WTC11 (cell line): ENCODE measurements around the gene C2CD2. TPM values are rescaled to one million over a fixed set of nuclear protein-coding genes. Genes with fewer than 3 reads are reported as not detected.

Experiments used
- ATAC-seq: fragments of 200-7000 bp; cut with Tn5 transposase; 2 replicates; pipeline ENCODE4 v1.10.0; 2021; ENCODE audit warnings: mild to moderate bottlenecking, moderate library complexity
- CTCF ChIA-PET: fragments of 300-600 bp; sonication (Branson Sonifier 250); formaldehyde crosslinking; loops from one replicate; lab custom pipeline; 2021; ENCODE audit warnings: antibody characterized with exemption; lab: Charles Lee
- POLR2A ChIA-PET: fragments of 350-600 bp; sonication (Branson Sonifier 250); formaldehyde crosslinking; loops from one replicate; lab custom pipeline; 2021; ENCODE audit warnings: antibody characterized with exemption; lab: Charles Lee
- DNase-seq: peaks from one replicate; pipeline ENCODE4 v3.0.0; 2021; ENCODE audit warnings: low spot score
- H3K27ac Mint-ChIP-seq: 2 replicates; pipeline ENCODE4 v1.8.0; 2021; ENCODE audit warnings: mixed read lengths
- H3K27me3 Mint-ChIP-seq: 2 replicates; pipeline ENCODE4 v1.8.0; 2021; ENCODE audit warnings: low read depth, mild to moderate bottlenecking, moderate library complexity, mixed read lengths
- H3K36me3 Mint-ChIP-seq: 2 replicates; pipeline ENCODE4 v1.8.0; 2021; ENCODE audit warnings: mixed read lengths
- H3K4me1 Mint-ChIP-seq: 2 replicates; pipeline ENCODE4 v1.8.0; 2022; ENCODE audit warnings: mixed read lengths
- H3K4me3 Mint-ChIP-seq: 2 replicates; pipeline ENCODE4 v1.8.0; 2021; ENCODE audit warnings: mild to moderate bottlenecking, moderate library complexity, mixed read lengths
- H3K9me3 Mint-ChIP-seq: 2 replicates; pipeline ENCODE4 v1.8.0; 2021; ENCODE audit warnings: mixed read lengths
- AR ChIP-seq: fragments of 250-450 bp; sonication (Bioruptor Pico); IDR thresholded peaks from 2 replicates; pipeline ENCODE4 v1.9.0; 2021; ENCODE audit warnings: mild to moderate bottlenecking
- CBFB ChIP-seq: sonication (generic); formaldehyde crosslinking; IDR thresholded peaks from 2 replicates; pipeline ENCODE4 v1.8.1; 2022; ENCODE audit warnings: mild to moderate bottlenecking, low read depth, missing genetic modification reagents
- CREB1 ChIP-seq: sonication (generic); formaldehyde crosslinking; IDR thresholded peaks from 2 replicates; pipeline ENCODE4 v1.8.0; 2023; ENCODE audit warnings: mild to moderate bottlenecking, missing genetic modification reagents
- ELF4 ChIP-seq: sonication (generic); formaldehyde crosslinking; IDR thresholded peaks from 2 replicates; pipeline ENCODE4 v1.8.1; 2022; ENCODE audit warnings: low read depth, mild to moderate bottlenecking, moderate library complexity, missing genetic modification reagents
- EMX1 ChIP-seq: fragments of 250-450 bp; sonication (Bioruptor Pico); IDR thresholded peaks from 2 replicates; pipeline ENCODE4 v1.8.0; 2021; ENCODE audit warnings: mild to moderate bottlenecking
- ESRRA ChIP-seq: sonication (generic); formaldehyde crosslinking; IDR thresholded peaks from 2 replicates; pipeline ENCODE4 v1.8.1; 2022; ENCODE audit warnings: mild to moderate bottlenecking, missing genetic modification reagents, borderline replicate concordance
- GABPB1 ChIP-seq: sonication (generic); formaldehyde crosslinking; IDR thresholded peaks from 2 replicates; pipeline ENCODE4 v1.8.1; 2023; ENCODE audit warnings: mild to moderate bottlenecking, missing genetic modification reagents
- MXD4 ChIP-seq: fragments of 250-450 bp; sonication (Bioruptor Pico); IDR thresholded peaks from 2 replicates; pipeline ENCODE4 v1.8.0; 2021; ENCODE audit warnings: mild to moderate bottlenecking, moderate library complexity, borderline replicate concordance
- NFATC4 ChIP-seq: fragments of 250-450 bp; sonication (Bioruptor Pico); IDR thresholded peaks from 2 replicates; pipeline ENCODE4 v1.9.0; 2021; ENCODE audit warnings: mild to moderate bottlenecking
- NR1H2 ChIP-seq: sonication (generic); formaldehyde crosslinking; IDR thresholded peaks from 2 replicates; pipeline ENCODE4 v1.9.0; 2021; ENCODE audit warnings: mild to moderate bottlenecking, moderate library complexity, missing genetic modification reagents
- OVOL2 ChIP-seq: fragments of 250-450 bp; sonication (Bioruptor Pico); IDR thresholded peaks from 2 replicates; pipeline ENCODE4 v1.9.0; 2021; ENCODE audit warnings: mild to moderate bottlenecking, borderline replicate concordance
- SMAD4 ChIP-seq: sonication (generic); formaldehyde crosslinking; IDR thresholded peaks from 2 replicates; pipeline ENCODE4 v1.8.0; 2022; ENCODE audit warnings: mild to moderate bottlenecking, missing genetic modification reagents
- TEAD1 ChIP-seq: sonication (generic); formaldehyde crosslinking; IDR thresholded peaks from 2 replicates; pipeline ENCODE4 v1.8.0; 2022; ENCODE audit warnings: mild to moderate bottlenecking, missing genetic modification reagents
- TEAD4 ChIP-seq: sonication (generic); formaldehyde crosslinking; IDR thresholded peaks from 2 replicates; pipeline ENCODE4 v1.8.0; 2022; ENCODE audit warnings: mild to moderate bottlenecking, missing genetic modification reagents
- ZNF219 ChIP-seq: sonication (generic); formaldehyde crosslinking; IDR thresholded peaks from 2 replicates; pipeline ENCODE4 v1.8.0; 2023; ENCODE audit warnings: missing genetic modification reagents, mild to moderate bottlenecking, borderline replicate concordance
- ZNF423 ChIP-seq: fragments of 250-450 bp; sonication (Bioruptor Pico); IDR thresholded peaks from 2 replicates; pipeline ENCODE4 v2.1.2; 2022; ENCODE audit warnings: mild to moderate bottlenecking, moderate library complexity
- ZSCAN18 ChIP-seq: fragments of 250-450 bp; sonication (Bioruptor Pico); IDR thresholded peaks from 2 replicates; pipeline ENCODE4 v2.1.2; 2022; ENCODE audit warnings: mild to moderate bottlenecking, moderate library complexity
- total RNA-seq: library from RNA; stranded (reverse); gene quantifications from 3 replicates; pipeline ENCODE4 v1.2.3, GENCODE V29; 2021
- TF ChIP-seq, protein P1 (sequence below): fragments of 250-450 bp; sonication (Bioruptor Pico); IDR thresholded peaks from 2 replicates; pipeline ENCODE4 v1.9.0; 2021; ENCODE audit warnings: mild to moderate bottlenecking
- TF ChIP-seq, protein P2 (sequence below): sonication (generic); formaldehyde crosslinking; conservative IDR thresholded peaks from 2 replicates; pipeline ENCODE4 v1.8.1; 2022; ENCODE audit warnings: mild to moderate bottlenecking, missing genetic modification reagents
- TF ChIP-seq, protein P3 (sequence below): sonication (generic); formaldehyde crosslinking; IDR thresholded peaks from 2 replicates; pipeline ENCODE4 v1.8.1; 2023; ENCODE audit warnings: mild to moderate bottlenecking, missing genetic modification reagents, moderate library complexity
- TF ChIP-seq, protein P4 (sequence below): sonication (generic); formaldehyde crosslinking; IDR thresholded peaks from 2 replicates; pipeline ENCODE4 v1.8.1; 2023; ENCODE audit warnings: mild to moderate bottlenecking, missing genetic modification reagents, moderate library complexity
- TF ChIP-seq, protein P5 (sequence below): fragments of 250-450 bp; sonication (Bioruptor Pico); IDR thresholded peaks from 2 replicates; pipeline ENCODE4 v1.8.0; 2021; ENCODE audit warnings: mild to moderate bottlenecking

C2CD2 gene
- total RNA-seq, 1 experiment from 2014 or later = 11.2 TPM

DNA sequence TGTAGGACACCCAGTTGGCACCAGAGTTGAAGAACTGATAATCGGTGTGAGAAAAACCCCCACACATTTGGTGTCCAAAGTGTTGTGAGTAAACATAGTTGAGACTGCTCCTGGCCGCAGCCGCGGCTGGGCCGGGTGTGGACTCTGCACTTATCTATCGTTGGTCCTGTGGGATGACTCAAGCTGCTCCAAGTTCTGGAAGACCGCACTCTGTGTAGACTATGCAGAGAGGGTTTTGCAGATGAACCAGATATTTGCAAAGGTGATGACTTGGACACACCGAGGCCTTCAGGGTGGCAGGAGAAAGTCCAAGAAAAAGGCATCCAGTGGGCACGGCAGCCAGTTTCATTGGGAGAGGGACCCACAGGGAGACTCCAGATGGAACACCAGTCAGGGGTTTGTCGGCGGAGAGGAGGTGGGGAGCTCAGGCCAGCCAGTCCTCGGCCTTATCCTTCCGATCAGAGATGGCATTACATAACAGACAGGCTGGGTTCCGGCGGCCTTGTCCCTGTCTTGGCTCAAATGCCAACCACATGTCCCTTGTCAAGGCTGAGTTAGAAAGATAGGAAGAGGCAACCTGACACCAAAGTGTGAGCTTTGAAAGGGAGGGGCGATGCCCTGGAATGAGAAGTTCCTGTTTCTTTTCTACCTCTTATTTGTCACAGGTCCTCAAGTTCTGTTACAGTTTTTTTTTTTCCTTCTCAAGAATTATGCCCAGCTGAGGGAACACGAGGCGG, 21.1 kb downstream of the C2CD2 start:
- CTCF ChIA-PET = interaction anchor here (0.6 to 1.6 kb wide), 4 partner anchors 10 to 246 kb away, joined by 3 read pairs; no protein-coding TSS in a partner anchor
- Mint-ChIP-seq H3K27me3 (peaks cover 3% of the 10 kb centered on the region; the same call in 1 of the 2 replicates), H3K9me3 (no peaks in the 10 kb centered on the region), H3K4me3 (no peak overlapping the region; the same call in 1 of the 2 replicates), H3K36me3 (no peaks in the 10 kb centered on the region), H3K27ac (peak overlapping the region; percentile 67), H3K4me1 (peaks cover 40% of the 10 kb centered on the region)
- DNase-seq = no peak
- peak; percentile 53; the same call in 1 of the 2 replicates for ATAC-seq
- TF ChIP-seq TEAD1 (no peak), GABPB1 (CRISPR knock-in tag) (0 out of 2 replicates have a peak, but pooled peaks have one; percentile 18)
- TF ChIP-seq, protein P1, sequence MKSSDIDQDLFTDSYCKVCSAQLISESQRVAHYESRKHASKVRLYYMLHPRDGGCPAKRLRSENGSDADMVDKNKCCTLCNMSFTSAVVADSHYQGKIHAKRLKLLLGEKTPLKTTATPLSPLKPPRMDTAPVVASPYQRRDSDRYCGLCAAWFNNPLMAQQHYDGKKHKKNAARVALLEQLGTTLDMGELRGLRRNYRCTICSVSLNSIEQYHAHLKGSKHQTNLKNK (CRISPR knock-in tag) = no peak
- POLR2A ChIA-PET = no interaction called here

- H3K4me3 Mint-ChIP-seq = no peak overlapping the region
- H3K9me3 Mint-ChIP-seq = no peaks in the 10 kb centered on the region
- peaks cover 3% of the 10 kb centered on the region; the same call in 1 of the 2 replicates for H3K27me3 Mint-ChIP-seq
- H3K36me3 Mint-ChIP-seq = no peaks in the 10 kb centered on the region
- DNase-seq = no peak
- no peak for ATAC-seq
- CTCF ChIA-PET = interaction anchor here (1.6 kb wide), 1 partner anchor 115 kb away, joined by 3 read pairs; no protein-coding TSS in a partner anchor
- no peak for TF ChIP-seq ZNF219
- TF ChIP-seq, protein P2, sequence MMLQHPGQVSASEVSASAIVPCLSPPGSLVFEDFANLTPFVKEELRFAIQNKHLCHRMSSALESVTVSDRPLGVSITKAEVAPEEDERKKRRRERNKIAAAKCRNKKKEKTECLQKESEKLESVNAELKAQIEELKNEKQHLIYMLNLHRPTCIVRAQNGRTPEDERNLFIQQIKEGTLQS (CRISPR knock-in tag) = no peak
- TF ChIP-seq AR (CRISPR knock-in tag) = no peak
- TF ChIP-seq, protein P3, sequence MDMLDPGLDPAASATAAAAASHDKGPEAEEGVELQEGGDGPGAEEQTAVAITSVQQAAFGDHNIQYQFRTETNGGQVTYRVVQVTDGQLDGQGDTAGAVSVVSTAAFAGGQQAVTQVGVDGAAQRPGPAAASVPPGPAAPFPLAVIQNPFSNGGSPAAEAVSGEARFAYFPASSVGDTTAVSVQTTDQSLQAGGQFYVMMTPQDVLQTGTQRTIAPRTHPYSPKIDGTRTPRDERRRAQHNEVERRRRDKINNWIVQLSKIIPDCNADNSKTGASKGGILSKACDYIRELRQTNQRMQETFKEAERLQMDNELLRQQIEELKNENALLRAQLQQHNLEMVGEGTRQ (CRISPR knock-in tag) = no peak
- TF ChIP-seq NFATC4 = no peak
- TF ChIP-seq, protein P4, sequence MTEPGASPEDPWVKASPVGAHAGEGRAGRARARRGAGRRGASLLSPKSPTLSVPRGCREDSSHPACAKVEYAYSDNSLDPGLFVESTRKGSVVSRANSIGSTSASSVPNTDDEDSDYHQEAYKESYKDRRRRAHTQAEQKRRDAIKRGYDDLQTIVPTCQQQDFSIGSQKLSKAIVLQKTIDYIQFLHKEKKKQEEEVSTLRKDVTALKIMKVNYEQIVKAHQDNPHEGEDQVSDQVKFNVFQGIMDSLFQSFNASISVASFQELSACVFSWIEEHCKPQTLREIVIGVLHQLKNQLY = no peak
- no peak for TF ChIP-seq GABPB1 (CRISPR knock-in tag)
- no peak for TF ChIP-seq CREB1
- no peak for TF ChIP-seq NR1H2 (CRISPR knock-in tag)
- TF ChIP-seq, all 79 proteins: peak for 0
- Mint-ChIP-seq H3K27ac (peak overlapping the region; percentile 67; the same call in 1 of the 2 replicates), H3K4me1 (peaks cover 40% of the 10 kb centered on the region)
- POLR2A ChIA-PET = no interaction called here
Measured at GRCh38 chr21:41932191-41932575, 21.6 kb downstream of the C2CD2 start.

GRCh38 chr21:41931041-41931451, 22.8 kb downstream of the C2CD2 start:
- DNase-seq (no peak), ATAC-seq (peak; percentile 13; the same call in 1 of the 2 replicates)
- ChIA-PET CTCF (no interaction called here), POLR2A (no interaction called here)
- peak overlapping the region; percentile 85 for H3K27ac Mint-ChIP-seq
- H3K27me3 Mint-ChIP-seq = peaks cover 3% of the 10 kb centered on the region; the same call in 1 of the 2 replicates
- no peaks in the 10 kb centered on the region for H3K9me3 Mint-ChIP-seq
- no peak overlapping the region for H3K4me3 Mint-ChIP-seq
- no peaks in the 10 kb centered on the region for H3K36me3 Mint-ChIP-seq
- peaks cover 50% of the 10 kb centered on the region for H3K4me1 Mint-ChIP-seq
- TF ChIP-seq ELF4 (CRISPR knock-in tag) (no peak), OVOL2 (no peak), ZNF219 (no peak), ESRRA (no peak), TEAD4 (CRISPR knock-in tag) (no peak), MXD4 (CRISPR knock-in tag) (no peak), CBFB (no peak), EMX1 (no peak), ZSCAN18 (no peak), ZNF423 (CRISPR knock-in tag) (no peak), SMAD4 (CRISPR knock-in tag) (no peak)
- TF ChIP-seq, protein P5, sequence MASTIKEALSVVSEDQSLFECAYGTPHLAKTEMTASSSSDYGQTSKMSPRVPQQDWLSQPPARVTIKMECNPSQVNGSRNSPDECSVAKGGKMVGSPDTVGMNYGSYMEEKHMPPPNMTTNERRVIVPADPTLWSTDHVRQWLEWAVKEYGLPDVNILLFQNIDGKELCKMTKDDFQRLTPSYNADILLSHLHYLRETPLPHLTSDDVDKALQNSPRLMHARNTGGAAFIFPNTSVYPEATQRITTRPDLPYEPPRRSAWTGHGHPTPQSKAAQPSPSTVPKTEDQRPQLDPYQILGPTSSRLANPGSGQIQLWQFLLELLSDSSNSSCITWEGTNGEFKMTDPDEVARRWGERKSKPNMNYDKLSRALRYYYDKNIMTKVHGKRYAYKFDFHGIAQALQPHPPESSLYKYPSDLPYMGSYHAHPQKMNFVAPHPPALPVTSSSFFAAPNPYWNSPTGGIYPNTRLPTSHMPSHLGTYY (CRISPR knock-in tag) = no peak
